HTR-8/SVneo (cell line): ENCODE results near the gene CPSF4L.

Experiments used
- DNase-seq: peaks from one replicate; pipeline ENCODE4 v3.0.0; 2011; ENCODE audit warnings: low spot score, mixed read lengths; ENCODE audit not compliant: insufficient read length
- FAIRE-seq: peaks from 2 replicates; lab custom pipeline; 2011; peaks lifted over from hg19 to GRCh38; lab: Jason Lieb, UNC

CPSF4L gene

GRCh38 chr17:73240561-73240960 lies 21.1 kb downstream of the CPSF4L start:
- DNase-seq = no peak
- no peak for FAIRE-seq

DNA sequence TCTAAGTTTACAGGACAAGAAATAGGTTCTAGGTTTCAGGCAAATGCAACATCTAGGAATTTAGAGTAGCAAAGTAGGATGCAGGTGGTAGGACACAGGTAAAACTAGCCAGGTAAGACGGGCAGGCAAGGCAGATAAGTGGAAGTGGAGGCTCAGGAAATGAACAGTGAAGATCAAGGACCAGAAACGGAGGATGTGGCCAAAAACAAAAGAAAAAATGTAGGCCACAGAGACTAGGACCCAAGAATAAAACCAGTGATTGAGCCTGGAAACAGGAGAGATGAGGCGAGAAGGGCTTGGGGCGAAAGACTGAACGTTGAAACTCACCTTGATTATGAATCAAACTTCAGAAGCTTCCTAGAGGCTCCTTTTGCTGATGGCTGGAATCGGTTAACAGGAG lies 24.0 kb downstream of the CPSF4L start:
- FAIRE-seq (no peak), DNase-seq (no peak)

DNA sequence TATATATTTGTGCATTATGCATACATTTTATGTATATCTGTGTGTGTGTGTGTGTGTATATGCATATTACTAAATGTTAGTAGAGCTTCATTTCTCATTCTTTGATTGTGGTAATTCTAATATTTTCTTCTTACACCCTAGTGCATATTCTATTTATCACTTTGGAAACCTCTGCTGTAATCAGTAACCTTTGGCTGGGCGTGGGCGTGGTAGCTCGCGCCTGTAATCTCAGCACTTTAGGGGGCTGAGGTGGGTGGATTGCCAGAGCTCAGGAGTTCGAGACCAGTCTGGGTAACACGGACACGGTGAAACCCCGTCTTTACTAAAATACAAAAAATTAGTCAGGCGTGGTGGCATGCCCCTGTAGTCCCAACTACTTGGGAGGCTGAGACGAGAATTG lies 26.9 kb downstream of the CPSF4L start:
- DNase-seq (no peak), FAIRE-seq (no peak)

GRCh38 chr17:73232587-73233373 lies 28.9 kb downstream of the CPSF4L start:
- FAIRE-seq = no peak
- DNase-seq = peak; percentile 51

- FAIRE-seq = peak; percentile 87
- peak; percentile 99 for DNase-seq
Observed at GRCh38 chr17:73231841-73232586, 29.7 kb downstream of the CPSF4L start.

GRCh38 chr17:73231395-73231794 lies 30.3 kb downstream of the CPSF4L start:
- FAIRE-seq (no peak), DNase-seq (peak; percentile 26)

DNA sequence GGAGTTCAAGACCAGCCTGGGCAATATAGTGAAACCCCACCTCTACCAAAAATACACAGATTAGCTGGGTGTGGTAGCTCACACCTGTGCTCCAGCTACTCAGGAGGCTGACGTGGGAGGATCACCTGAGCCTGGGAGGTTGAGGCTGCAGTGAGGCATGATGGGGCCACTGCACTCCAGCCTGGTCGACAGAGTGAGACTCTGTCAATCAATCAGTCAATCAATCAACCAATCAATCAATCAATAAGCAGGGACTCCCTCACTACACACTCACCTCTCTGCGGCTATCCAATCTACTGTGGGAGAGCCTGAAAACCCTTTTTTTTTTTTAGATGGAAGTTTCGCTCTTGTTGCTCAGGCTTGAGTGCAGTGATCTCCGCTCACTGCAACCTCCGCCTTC lies 31.6 kb downstream of the CPSF4L start:
- FAIRE-seq = no peak

GRCh38 chr17:73228748-73229236 lies 32.9 kb downstream of the CPSF4L start:
- DNase-seq = peak; percentile 80
- FAIRE-seq = no peak

More for the DNA sequence above, 31.6 kb downstream of the CPSF4L start:
- DNase-seq = no peak

GRCh38 chr17:73227944-73228343 lies 33.7 kb downstream of the CPSF4L start:
- DNase-seq = no peak
- no peak for FAIRE-seq

- FAIRE-seq = no peak
- DNase-seq = no peak
Observed at GRCh38 chr17:73227379-73227778, 34.3 kb downstream of the CPSF4L start.

DNA sequence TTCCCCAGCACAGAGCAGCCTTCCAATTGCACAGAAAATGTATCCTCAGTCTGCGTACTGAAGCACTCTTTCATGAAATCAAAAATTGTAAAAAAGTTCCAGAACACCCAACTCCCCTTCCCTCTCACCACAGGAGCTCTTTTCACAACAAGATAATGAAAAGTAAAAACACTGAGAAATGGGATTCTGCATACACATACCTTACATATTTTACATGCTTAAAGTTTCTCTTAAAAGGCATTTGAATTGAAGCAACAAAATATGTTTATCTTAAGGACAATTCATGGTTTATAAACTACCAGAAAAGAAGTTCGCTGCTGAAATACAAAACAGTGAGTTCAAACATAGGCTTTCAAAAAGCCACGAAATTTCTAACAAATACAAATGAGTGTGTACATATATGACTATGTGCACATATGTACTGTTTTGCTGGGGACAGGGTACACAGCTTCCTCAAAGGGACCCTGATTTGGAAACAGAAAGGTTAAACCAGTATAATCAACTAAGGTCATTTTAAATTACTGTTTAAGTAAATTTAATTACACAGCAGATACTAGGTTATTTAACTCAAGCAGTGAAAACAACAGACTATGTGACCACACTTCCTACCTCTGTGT lies 35.0 kb downstream of the CPSF4L start:
- no peak for DNase-seq
- no peak for FAIRE-seq

DNA sequence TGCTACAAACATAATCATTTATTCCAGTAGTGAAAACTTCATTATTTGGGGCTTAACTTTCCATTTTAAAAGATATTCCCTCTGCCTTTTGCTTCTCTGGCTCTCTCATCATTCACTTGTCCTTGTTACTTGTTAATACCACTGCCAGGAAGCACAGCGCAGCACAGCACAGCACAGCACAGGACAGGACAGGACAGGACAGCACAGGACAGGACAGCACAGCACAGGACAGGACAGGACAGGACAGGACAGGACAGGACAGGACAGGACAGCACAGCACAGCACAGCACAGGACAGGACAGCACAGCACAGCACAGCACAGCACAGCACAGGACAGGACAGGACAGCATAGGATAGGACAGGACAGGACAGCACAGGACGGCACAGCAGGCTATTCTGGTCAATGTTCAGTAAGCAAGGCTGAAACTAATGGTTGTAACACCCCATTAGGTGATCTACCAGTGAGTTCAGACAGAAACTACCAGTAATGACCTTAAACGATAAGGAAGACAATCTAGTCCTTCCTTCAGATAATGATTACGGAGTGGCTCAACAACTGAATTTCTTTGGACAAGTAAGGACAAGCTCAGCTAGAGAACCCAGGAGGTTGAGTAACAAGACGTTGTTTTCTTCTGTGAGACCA lies 36.9 kb downstream of the CPSF4L start:
- DNase-seq = no peak
- FAIRE-seq = peak; percentile 89

GRCh38 chr17:73224237-73224636 lies 37.4 kb downstream of the CPSF4L start:
- DNase-seq (no peak), FAIRE-seq (no peak)

- FAIRE-seq (no peak), DNase-seq (no peak)
Observed at GRCh38 chr17:73223626-73224230, 38.0 kb downstream of the CPSF4L start.

DNA sequence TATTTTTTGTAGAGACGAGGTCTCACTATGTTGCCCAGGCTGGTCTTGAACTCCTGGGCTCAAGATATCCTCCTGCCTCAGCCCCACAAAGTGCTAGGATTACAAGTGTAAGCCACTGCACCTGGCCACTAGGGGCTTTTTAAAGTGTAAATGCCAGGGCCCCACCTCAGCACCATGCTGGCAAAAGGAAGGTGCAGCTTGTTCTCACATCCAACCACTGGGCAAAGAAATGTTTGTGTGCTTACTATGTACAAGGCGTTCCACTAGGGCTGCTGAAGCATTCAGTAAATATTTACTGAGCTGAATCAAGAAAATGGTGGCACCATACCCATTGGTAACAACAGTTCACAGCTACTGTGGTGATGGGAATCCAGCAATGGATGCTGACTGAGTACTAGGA lies 46.2 kb downstream of the CPSF4L start:
- no peak for FAIRE-seq

GRCh38 chr17:73214851-73215250 lies 46.8 kb downstream of the CPSF4L start:
- DNase-seq = no peak
- no peak for FAIRE-seq

More for the DNA sequence above, 46.2 kb downstream of the CPSF4L start:
- no peak for DNase-seq

DNA sequence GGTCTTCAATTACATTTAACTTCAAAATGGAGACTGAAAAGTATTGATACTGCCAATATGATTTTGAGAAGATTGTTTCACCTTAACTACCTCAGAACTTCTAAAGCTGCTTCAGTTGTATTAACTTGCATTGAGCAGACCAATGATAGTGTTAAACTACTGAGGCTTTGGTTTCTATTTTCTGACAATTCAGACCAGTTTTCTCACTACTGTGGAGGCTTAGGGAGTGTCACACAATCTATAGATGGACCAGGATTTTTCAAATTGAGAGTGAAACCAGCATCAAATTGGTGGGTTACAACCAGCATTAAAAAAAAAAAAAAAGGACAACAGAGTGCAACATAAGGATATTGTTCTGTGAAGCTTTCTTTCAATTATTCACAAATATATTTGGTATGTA lies 47.7 kb downstream of the CPSF4L start:
- no peak for FAIRE-seq
- no peak for DNase-seq

GRCh38 chr17:73211745-73212144 lies 49.9 kb downstream of the CPSF4L start:
- no peak for DNase-seq
- no peak for FAIRE-seq

DNA sequence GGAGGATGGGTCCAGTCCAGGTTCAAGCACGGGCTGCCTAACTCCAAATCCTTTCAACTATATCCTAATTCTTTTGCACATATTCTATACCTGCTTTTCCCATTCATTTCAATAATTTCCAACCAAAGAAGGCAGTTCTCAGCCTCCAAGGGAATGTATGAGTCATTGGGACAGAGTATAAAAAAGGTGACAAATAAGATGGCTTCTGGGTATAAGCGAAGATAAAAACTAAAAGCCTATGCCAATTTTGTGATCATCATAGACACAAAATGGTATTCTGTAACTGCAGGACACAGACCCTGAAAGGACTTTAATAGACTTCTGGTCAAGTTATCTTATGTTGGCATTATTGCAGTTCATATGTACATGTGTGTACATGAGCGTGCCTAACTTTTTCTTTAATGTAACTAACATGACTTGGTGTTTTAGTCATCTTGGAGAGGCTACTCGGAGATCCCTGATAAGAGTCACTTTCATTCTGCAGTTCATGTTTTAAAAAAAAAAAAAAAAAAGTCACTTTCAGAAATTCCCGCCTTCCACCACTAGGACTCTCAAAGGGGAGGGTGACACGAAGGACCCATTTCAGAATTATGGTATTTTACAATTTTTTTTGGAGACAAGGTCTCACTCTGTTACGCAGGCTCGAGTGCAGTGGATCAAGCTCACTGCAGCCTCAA lies 51.5 kb downstream of the CPSF4L start:
- FAIRE-seq (no peak), DNase-seq (peak; percentile 32)
